ENCODE results near the gene SAE1. TPM values are rescaled to one million over a fixed set of nuclear protein-coding genes. Genes with fewer than 3 reads are reported as not detected.

Gene SAE1
- total and polyA plus RNA-seq, 10 of the 15 experiments (the other 5 are each of a cell fraction or from before 2014, with no cell fraction given): 62.0 to 246 (median 148) TPM

GRCh38 chr19:47231215-47232054 is 100.8 kb downstream of the SAE1 start (continued):
- no peak for TF ChIP-seq CEBPZ (IDR thresholded peaks at IDR 0.05; ENCODE audit: low read depth, low read length)
- no peak for TF ChIP-seq ZBTB40 (IDR thresholded peaks at IDR 0.05; ENCODE audit: borderline replicate concordance)
- TF ChIP-seq KLF5 (IDR thresholded peaks at IDR 0.05; ENCODE audit: partially characterized antibody): no peak
- TF ChIP-seq RFX5 (IDR thresholded peaks at IDR 0.05; ENCODE audit: low read depth, low read length): 0 out of 2 replicates have a peak, but pooled peaks have one; percentile 17
- peak; percentile 23 to 59; a peak in 2 of 4 replicates for TF ChIP-seq IKZF2 (IDR thresholded peaks at IDR 0.05)
- peak; percentile 95 for TF ChIP-seq BCL3 (IDR thresholded peaks at IDR 0.05; ENCODE audit: borderline replicate concordance, insufficient read depth, low read depth, low read length, poor library complexity, severe bottlenecking)
- TF ChIP-seq DPF2 (IDR thresholded peaks at IDR 0.05): peak; percentile 83
- peak; percentile 57; the same call in 1 of the 2 replicates for TF ChIP-seq TAF1 (IDR thresholded peaks at IDR 0.05; ENCODE audit: borderline replicate concordance, low read depth, low read length)
- no peak for TF ChIP-seq EZH2 (IDR thresholded peaks at IDR 0.05; ENCODE audit: borderline replicate concordance, control insufficient read depth, low read depth, low read length)
- TF ChIP-seq FOXM1 (IDR thresholded peaks at IDR 0.05; ENCODE audit: low read depth, low read length): no peak
- no peak for TF ChIP-seq JUNB (IDR thresholded peaks at IDR 0.05)

Measured in GM12878 (cell line).